ENCODE results near the gene LRBA. TPM values are rescaled to one million over a fixed set of nuclear protein-coding genes. Genes with fewer than 3 reads are reported as not detected.

The LRBA gene
- total and polyA plus RNA-seq, 9 of the 15 experiments (the other 6 are each of a cell fraction or from before 2014, with no cell fraction given), result 24.2 to 88.7 (median 59.7) TPM

DNA sequence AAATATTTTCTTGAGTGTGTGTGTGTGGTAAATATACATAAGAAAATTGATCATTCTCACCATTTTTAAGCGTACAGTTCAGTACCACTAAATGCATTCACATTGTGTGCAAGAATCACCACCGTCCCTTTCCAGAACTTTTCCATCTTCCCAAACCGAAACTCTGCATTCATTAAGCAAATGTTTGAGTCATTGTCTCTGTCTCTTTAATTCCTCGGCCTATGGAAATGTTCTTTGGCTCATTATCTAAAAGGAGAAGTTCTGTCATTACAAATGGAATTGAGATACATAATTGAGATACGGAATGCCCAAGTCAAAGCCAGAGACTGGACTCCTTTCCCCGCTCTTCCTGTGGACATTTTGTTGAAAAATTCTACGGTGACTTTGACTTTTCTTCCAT is 767.9 kb downstream of the LRBA start (continued):
- TF ChIP-seq HDGF (IDR thresholded peaks at IDR 0.05), result no peak

DNA sequence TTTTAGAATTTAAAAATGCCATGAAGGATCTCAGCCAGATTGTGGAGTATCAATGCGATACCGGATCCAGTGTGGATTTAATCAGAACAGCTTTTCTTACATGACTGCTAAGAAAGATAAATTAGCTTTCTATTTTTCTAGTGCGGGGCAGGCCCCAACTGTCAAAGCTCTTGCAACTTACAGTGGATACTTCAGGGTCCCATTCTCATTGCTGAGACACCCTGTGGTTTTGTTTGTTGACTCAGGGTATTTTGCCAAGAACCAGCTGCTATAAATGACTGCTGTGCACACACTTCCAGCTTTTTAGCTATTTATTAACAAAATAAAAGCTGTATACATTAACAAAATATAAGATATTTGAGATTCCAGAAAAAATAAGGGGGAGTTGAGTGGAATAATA is 770.5 kb downstream of the LRBA start:
- Histone ChIP-seq H3K4me3 (no peak overlapping the region), H3K4me2 (ENCODE audit: insufficient read depth, low read length) (no peak overlapping the region), H3K27me3 (ENCODE audit: control insufficient read depth in 2 of 2, insufficient read depth in 2 of 2, low read length in 2 of 2) (no peaks in the 10 kb centered on the region), H3K9me3 (replicated peaks; ENCODE audit: control insufficient read depth, insufficient read depth, low read depth, low read length) (no peaks in the 10 kb centered on the region), H2AFZ (ENCODE audit: low read depth, low read length) (no peak overlapping the region), H3K4me1 (replicated peaks in 1 of 2; ENCODE audit: control insufficient read depth in 2 of 2, insufficient read depth in 2 of 2, low read length in 2 of 2) (no peaks in the 10 kb centered on the region; a peak in 1 of 5 replicates), H3K9me1 (ENCODE audit: control insufficient read depth, insufficient read depth, low read length) (no peaks in the 10 kb centered on the region), H3K9ac (ENCODE audit: insufficient read depth in 1 of 2, low read depth in 2 of 2, low read length in 2 of 2) (no peak overlapping the region), H3K36me3 (ENCODE audit: control insufficient read depth, insufficient read depth, low read length) (no peaks in the 10 kb centered on the region), H3K79me2 (ENCODE audit: control insufficient read depth, insufficient read depth, low read length) (no peaks in the 10 kb centered on the region), H4K20me1 (replicated peaks; ENCODE audit: control insufficient read depth, insufficient read depth, low read length) (no peaks in the 10 kb centered on the region), H3K27ac (ENCODE audit: extremely low read depth, low read depth, low read length) (no peak overlapping the region)
- DNase-seq (ENCODE audit: extremely low read depth in 1 of 4, low spot score in 3 of 4) (no peak), ATAC-seq (no peak), FAIRE-seq (no peak)
- ChIA-PET POLR2A (interaction anchor here (0.7 kb wide), 1 partner anchor 9 kb away, joined by 3 read pairs; no protein-coding TSS in a partner anchor), CTCF (ENCODE audit: low intra/inter-chr PET ratio) (interaction anchor here (0.6 kb wide), 1 partner anchor 331 kb away, joined by 3 read pairs; no protein-coding TSS in a partner anchor)
- intact Hi-C loops (cut with micrococcal nuclease) (no loop called here), in situ Hi-C loops (cut with MboI) (no loop called here)
- BruUV-seq (replicated peaks), result no TSS peak
- 5% methylated on average over 3 of the region's 3 CpGs for WGBS (ENCODE audit: insufficient coverage, low coverage, missing lambda C conversion rate)
- TF ChIP-seq TAF7 (tag; IDR thresholded peaks at IDR 0.05) (no peak), MEIS2 (IDR thresholded peaks at IDR 0.05; ENCODE audit: partially characterized antibody) (peak; percentile 13)

DNA sequence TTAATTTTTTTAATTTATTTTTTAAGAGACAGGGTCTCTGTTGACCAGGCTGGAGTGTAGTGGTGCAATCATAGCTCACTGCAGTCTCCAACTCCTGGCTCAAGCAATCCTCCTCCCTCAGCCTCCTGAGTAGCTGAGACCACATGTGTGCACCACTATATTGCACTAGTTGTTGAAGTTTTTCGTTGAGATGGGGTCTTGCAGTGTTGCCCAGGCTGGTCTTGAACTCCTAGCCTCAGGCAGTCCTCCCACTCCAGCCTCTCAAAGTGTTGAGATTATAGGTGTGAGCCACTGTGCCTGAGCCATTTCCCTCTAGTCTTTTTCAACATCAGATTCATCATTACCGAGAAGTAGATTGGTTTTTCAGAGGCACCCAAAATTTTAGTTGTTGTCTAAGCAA is 771.2 kb downstream of the LRBA start:
- BruUV-seq (replicated peaks), result no TSS peak
- ChIA-PET CTCF (ENCODE audit: low intra/inter-chr PET ratio) (interaction anchor here (1.5 kb wide), 1 partner anchor 624 kb away, joined by 5 read pairs; no protein-coding TSS in a partner anchor), POLR2A (interaction anchor here (0.7 kb wide), 1 partner anchor 8 kb away, joined by 3 read pairs; no protein-coding TSS in a partner anchor)
- Histone ChIP-seq H3K36me3 (ENCODE audit: control insufficient read depth, insufficient read depth, low read length) (no peaks in the 10 kb centered on the region), H2AFZ (ENCODE audit: low read depth, low read length) (no peak overlapping the region), H3K4me1 (replicated peaks in 1 of 2; ENCODE audit: control insufficient read depth in 2 of 2, insufficient read depth in 2 of 2, low read length in 2 of 2) (no peaks in the 10 kb centered on the region; a peak in 1 of 5 replicates), H3K79me2 (ENCODE audit: control insufficient read depth, insufficient read depth, low read length) (no peaks in the 10 kb centered on the region), H3K27ac (ENCODE audit: extremely low read depth, low read depth, low read length) (no peak overlapping the region), H3K9me3 (replicated peaks; ENCODE audit: control insufficient read depth, insufficient read depth, low read depth, low read length) (no peaks in the 10 kb centered on the region), H3K9me1 (ENCODE audit: control insufficient read depth, insufficient read depth, low read length) (no peaks in the 10 kb centered on the region), H3K9ac (ENCODE audit: insufficient read depth in 1 of 2, low read depth in 2 of 2, low read length in 2 of 2) (no peak overlapping the region), H3K4me3 (no peak overlapping the region), H3K27me3 (ENCODE audit: control insufficient read depth in 2 of 2, insufficient read depth in 2 of 2, low read length in 2 of 2) (no peaks in the 10 kb centered on the region), H4K20me1 (replicated peaks; ENCODE audit: control insufficient read depth, insufficient read depth, low read length) (no peaks in the 10 kb centered on the region), H3K4me2 (ENCODE audit: insufficient read depth, low read length) (no peak overlapping the region)
- TF ChIP-seq CCNT2 (IDR thresholded peaks at IDR 0.05; ENCODE audit: borderline replicate concordance, extremely low read depth, insufficient read length, low read depth, low read length) (no peak), ZNF766 (CRISPR knock-in tag; conservative IDR thresholded peaks at IDR 0.05) (no peak), NRF1 (conservative IDR thresholded peaks at IDR 0.05 in 1 of 2, IDR thresholded peaks at IDR 0.05 in 1 of 2) (no peak), ZNF121 (CRISPR knock-in tag; conservative IDR thresholded peaks at IDR 0.05) (peak; percentile 58; the same call in 1 of the 2 replicates), LCOR (CRISPR knock-in tag; IDR thresholded peaks at IDR 0.05) (no peak)
- intact Hi-C loops (cut with micrococcal nuclease) (loop anchor here (2.0 kb wide), 1 partner anchor 263 kb away; no protein-coding TSS in a partner anchor), in situ Hi-C loops (cut with MboI) (no loop called here)
- FAIRE-seq (no peak), DNase-seq (ENCODE audit: extremely low read depth in 1 of 4, low spot score in 3 of 4) (no peak), ATAC-seq (no peak)
- 3% methylated on average over 2 of the region's 2 CpGs for WGBS (ENCODE audit: insufficient coverage, low coverage, missing lambda C conversion rate)

Data from K562 (cell line).